ENCODE results near the gene SHROOM3.

DNA sequence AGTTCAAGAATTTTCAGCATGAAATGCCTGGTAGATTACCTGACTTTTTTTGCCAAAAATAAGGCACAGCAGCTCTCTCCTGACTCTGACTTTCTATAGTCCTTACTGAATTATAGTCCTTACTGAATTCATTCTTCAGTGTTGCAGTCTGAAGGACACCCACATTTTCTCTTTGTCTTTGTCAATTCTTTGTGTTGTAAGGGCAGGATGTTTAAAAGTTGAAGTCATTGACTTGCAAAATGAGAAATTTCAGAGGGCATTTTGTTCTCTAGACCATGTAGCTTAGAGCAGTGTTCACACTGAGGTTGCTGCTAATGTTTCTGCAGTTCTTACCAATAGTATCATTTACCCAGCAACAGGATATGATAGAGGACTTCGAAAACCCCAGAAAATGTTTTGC, 295.0 kb downstream of the SHROOM3 start:
- TF ChIP-seq, protein P1, sequence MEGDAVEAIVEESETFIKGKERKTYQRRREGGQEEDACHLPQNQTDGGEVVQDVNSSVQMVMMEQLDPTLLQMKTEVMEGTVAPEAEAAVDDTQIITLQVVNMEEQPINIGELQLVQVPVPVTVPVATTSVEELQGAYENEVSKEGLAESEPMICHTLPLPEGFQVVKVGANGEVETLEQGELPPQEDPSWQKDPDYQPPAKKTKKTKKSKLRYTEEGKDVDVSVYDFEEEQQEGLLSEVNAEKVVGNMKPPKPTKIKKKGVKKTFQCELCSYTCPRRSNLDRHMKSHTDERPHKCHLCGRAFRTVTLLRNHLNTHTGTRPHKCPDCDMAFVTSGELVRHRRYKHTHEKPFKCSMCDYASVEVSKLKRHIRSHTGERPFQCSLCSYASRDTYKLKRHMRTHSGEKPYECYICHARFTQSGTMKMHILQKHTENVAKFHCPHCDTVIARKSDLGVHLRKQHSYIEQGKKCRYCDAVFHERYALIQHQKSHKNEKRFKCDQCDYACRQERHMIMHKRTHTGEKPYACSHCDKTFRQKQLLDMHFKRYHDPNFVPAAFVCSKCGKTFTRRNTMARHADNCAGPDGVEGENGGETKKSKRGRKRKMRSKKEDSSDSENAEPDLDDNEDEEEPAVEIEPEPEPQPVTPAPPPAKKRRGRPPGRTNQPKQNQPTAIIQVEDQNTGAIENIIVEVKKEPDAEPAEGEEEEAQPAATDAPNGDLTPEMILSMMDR (IDR thresholded peaks at IDR 0.05 in 8 of 11, conservative IDR thresholded peaks at IDR 0.05 in 3 of 11), result no peak
- no peak for TF ChIP-seq POLR2AphosphoS5 (IDR thresholded peaks at IDR 0.05)
- TF ChIP-seq POLR2A (IDR thresholded peaks at IDR 0.05), result no peak
